ENCODE measurements around the gene SNX20.

Gene SNX20

GRCh38 chr16:50681021-50681885, at the start of gene SNX20:
TSS of gene SNX20 (minus strand) at chr16:50681312. CDS start at chr16:50677526, 3,786 bp downstream.
- DNase-seq: no peak

GRCh38 chr16:50724306-50724705, 43.2 kb upstream of the SNX20 start:
- no peak for DNase-seq

GRCh38 chr16:50722960-50723359, 41.8 kb upstream of the SNX20 start:
- no peak for DNase-seq

- DNase-seq: no peak
Observed at GRCh38 chr16:50722405-50722737, 41.3 kb upstream of the SNX20 start.

- no peak for DNase-seq
Observed at GRCh38 chr16:50721549-50722404, 40.7 kb upstream of the SNX20 start.

- no peak for DNase-seq
Observed at GRCh38 chr16:50719401-50720337, 38.6 kb upstream of the SNX20 start.

GRCh38 chr16:50718761-50719400, 37.8 kb upstream of the SNX20 start:
- DNase-seq: no peak

- DNase-seq: no peak
Observed at GRCh38 chr16:50718061-50718760, 37.1 kb upstream of the SNX20 start.

- DNase-seq: no peak
Observed at GRCh38 chr16:50717494-50717893, 36.4 kb upstream of the SNX20 start.

GRCh38 chr16:50717091-50717490, 36.0 kb upstream of the SNX20 start:
- DNase-seq: no peak

- DNase-seq: no peak
Observed at GRCh38 chr16:50712956-50713355, 31.8 kb upstream of the SNX20 start.

- DNase-seq: no peak
Observed at GRCh38 chr16:50712560-50712898, 31.4 kb upstream of the SNX20 start.

- DNase-seq: no peak
Observed at GRCh38 chr16:50711862-50712559, 30.9 kb upstream of the SNX20 start.

GRCh38 chr16:50711040-50711439, 29.9 kb upstream of the SNX20 start:
- DNase-seq: no peak

GRCh38 chr16:50709980-50710379, 28.9 kb upstream of the SNX20 start:
- DNase-seq: no peak

GRCh38 chr16:50709061-50709684, 28.1 kb upstream of the SNX20 start:
- DNase-seq: no peak

GRCh38 chr16:50708373-50709060, 27.4 kb upstream of the SNX20 start:
- DNase-seq: no peak

GRCh38 chr16:50706250-50706649, 25.1 kb upstream of the SNX20 start:
- DNase-seq: no peak

- DNase-seq: no peak
Observed at GRCh38 chr16:50705436-50706110, 24.5 kb upstream of the SNX20 start.

Data from NCI-H2081 (cell line).